ENCODE data around the gene CFAP45.
"Not testable (repeated sequence)": the region's sequence is repeated elsewhere in the genome, so short reads cannot be mapped to it uniquely, and the experiment has no call there.

CFAP45 gene

DNA sequence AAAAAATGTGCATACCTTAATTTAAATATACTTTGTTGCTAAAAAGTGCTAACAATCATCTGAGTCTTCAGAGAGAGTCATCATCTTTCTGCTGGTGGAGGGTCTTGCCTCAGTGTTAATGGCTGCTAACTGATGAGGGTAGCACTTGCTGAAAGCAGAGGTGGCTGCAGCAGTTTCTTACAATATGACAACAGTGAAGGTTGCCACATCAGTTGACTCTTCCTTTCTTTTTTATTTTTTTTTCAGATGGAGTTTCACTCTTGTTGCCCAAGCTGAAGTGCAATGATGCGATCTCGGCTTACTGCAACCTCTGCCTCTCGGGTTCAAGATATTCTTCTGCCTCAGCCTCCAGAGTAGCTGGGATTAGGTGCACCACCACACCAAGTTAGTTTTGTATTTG, 2.6 kb upstream of the CFAP45 start:
- H3K36me3 ChIP-seq (ENCODE audit: control insufficient read depth, insufficient read depth, low read length) = no peaks in the 10 kb centered on the region
- TF ChIP-seq, protein P1, sequence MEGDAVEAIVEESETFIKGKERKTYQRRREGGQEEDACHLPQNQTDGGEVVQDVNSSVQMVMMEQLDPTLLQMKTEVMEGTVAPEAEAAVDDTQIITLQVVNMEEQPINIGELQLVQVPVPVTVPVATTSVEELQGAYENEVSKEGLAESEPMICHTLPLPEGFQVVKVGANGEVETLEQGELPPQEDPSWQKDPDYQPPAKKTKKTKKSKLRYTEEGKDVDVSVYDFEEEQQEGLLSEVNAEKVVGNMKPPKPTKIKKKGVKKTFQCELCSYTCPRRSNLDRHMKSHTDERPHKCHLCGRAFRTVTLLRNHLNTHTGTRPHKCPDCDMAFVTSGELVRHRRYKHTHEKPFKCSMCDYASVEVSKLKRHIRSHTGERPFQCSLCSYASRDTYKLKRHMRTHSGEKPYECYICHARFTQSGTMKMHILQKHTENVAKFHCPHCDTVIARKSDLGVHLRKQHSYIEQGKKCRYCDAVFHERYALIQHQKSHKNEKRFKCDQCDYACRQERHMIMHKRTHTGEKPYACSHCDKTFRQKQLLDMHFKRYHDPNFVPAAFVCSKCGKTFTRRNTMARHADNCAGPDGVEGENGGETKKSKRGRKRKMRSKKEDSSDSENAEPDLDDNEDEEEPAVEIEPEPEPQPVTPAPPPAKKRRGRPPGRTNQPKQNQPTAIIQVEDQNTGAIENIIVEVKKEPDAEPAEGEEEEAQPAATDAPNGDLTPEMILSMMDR (IDR thresholded peaks at IDR 0.05; ENCODE audit: insufficient read depth, low read length, poor library complexity, severe bottlenecking) = no peak
- no peak for DNase-seq (ENCODE audit: extremely low read depth, insufficient read length)
- H3K27me3 ChIP-seq (replicated peaks; ENCODE audit: control insufficient read depth, insufficient read depth, low read length) = no peaks in the 10 kb centered on the region
- H3K4me3 ChIP-seq (replicated peaks; ENCODE audit: low read depth, low read length) = no peak overlapping the region

DNA sequence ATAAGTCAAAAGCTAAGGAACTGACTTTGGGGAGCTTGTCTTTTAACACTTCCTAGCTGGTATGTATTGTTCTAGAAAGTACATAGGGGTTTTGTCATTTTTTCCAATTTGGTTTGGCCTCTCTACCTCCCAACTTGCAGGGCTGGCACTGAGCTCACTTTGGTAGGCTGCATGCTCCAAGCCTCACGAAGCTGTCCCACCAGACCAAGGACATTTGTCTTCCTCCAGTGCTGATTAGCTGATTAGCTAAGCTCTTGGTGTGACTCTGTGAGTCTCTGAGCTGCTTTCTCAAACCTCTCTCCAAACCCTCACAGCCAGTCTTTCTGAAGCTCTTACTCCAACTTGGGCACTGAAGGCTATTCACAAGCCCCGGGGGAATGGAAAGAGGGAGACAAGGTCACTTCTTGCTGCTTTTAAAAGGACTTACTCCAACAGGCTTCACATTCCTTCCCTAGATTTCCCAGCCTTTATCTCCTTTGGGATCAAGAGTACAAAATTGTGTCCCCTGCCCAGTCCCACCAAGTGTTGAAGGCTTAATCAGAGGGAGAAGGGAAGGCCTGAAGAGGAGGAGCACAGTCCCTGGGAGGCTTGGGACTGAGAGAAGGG, 893 bp upstream of the CFAP45 start:
- no peaks in the 10 kb centered on the region for H3K36me3 ChIP-seq (ENCODE audit: control insufficient read depth, insufficient read depth, low read length)
- TF ChIP-seq, protein P1 (IDR thresholded peaks at IDR 0.05; ENCODE audit: insufficient read depth, low read length, poor library complexity, severe bottlenecking) = no peak

DNA sequence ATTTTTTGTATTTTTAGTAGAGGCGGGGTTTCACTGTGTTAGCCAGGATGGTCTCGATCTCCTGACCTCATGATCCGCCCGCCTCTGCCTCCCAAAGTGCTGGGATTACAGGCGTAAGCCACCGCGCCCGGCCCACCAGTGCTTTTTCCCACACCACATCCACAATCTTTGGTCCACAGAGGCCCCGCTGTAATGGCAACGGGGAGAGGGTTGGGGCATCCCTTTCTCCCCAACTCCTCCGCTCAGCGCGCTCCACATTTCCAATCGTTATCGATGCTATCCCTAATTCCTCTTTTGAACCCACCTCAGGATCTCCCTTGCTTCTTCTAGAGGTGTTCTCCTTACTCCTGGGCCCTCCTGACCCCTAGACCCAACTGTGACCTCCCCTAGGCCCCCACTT, 331 bp downstream of the CFAP45 start:
- not testable (repeated sequence) for H3K27me3 ChIP-seq (replicated peaks; ENCODE audit: control insufficient read depth, insufficient read depth, low read length); H3K4me3 ChIP-seq (replicated peaks; ENCODE audit: low read depth, low read length); H3K36me3 ChIP-seq (ENCODE audit: control insufficient read depth, insufficient read depth, low read length); DNase-seq (ENCODE audit: extremely low read depth, insufficient read length)

More for the DNA sequence above, 893 bp upstream of the CFAP45 start:
- H3K27me3 ChIP-seq (replicated peaks; ENCODE audit: control insufficient read depth, insufficient read depth, low read length) = no peaks in the 10 kb centered on the region
- DNase-seq (ENCODE audit: extremely low read depth, insufficient read length) = no peak
- no peak overlapping the region for H3K4me3 ChIP-seq (replicated peaks; ENCODE audit: low read depth, low read length)

DNA sequence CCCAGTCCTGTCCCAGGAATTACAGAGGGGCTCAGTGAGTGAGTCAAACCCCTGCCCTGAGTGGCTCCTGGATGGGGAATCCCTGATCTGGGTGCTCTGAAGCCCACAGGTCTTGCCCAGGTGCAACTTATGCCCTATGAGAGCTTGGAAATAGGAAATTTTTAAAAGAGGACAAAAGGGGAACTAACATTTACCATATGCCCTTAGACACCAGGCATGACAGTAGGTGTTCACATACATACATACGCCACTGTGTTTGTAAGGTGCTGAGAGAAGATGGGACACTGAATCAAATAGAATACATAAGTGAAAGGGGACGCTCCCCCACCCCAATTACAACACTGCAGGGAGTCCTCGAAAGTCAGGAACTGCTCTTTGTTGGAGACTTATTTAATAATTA, 1.4 kb downstream of the CFAP45 start:
- no peaks in the 10 kb centered on the region for H3K27me3 ChIP-seq (replicated peaks; ENCODE audit: control insufficient read depth, insufficient read depth, low read length)
- H3K36me3 ChIP-seq (ENCODE audit: control insufficient read depth, insufficient read depth, low read length) = no peaks in the 10 kb centered on the region
- TF ChIP-seq, protein P1 (IDR thresholded peaks at IDR 0.05; ENCODE audit: insufficient read depth, low read length, poor library complexity, severe bottlenecking) = no peak
- H3K4me3 ChIP-seq (replicated peaks; ENCODE audit: low read depth, low read length) = no peak overlapping the region
- DNase-seq (ENCODE audit: extremely low read depth, insufficient read length) = no peak

DNA sequence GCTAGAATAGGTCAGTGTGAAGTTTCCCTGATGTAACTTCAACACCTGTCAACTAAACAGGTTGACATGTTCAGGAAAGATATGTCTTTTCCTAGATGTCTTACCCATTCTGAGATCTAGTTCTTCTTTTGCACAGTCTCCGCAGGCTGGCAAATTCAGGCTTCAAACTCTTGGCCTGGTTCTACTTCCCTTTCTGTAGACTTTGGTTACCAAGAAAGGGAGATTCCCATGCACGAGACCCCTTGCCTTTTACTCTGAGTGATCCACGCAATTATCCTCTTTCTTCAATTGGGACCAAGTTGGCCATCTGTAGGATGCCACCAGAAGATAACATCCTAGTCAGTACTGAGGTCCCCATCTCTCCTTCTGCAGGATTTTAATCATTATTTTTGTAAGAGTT, 2.0 kb downstream of the CFAP45 start:
- H3K4me3 ChIP-seq (replicated peaks; ENCODE audit: low read depth, low read length) = no peak overlapping the region
- no peaks in the 10 kb centered on the region for H3K36me3 ChIP-seq (ENCODE audit: control insufficient read depth, insufficient read depth, low read length)
- no peaks in the 10 kb centered on the region for H3K27me3 ChIP-seq (replicated peaks; ENCODE audit: control insufficient read depth, insufficient read depth, low read length)
- DNase-seq (ENCODE audit: extremely low read depth, insufficient read length) = no peak
- TF ChIP-seq, protein P1 (IDR thresholded peaks at IDR 0.05; ENCODE audit: insufficient read depth, low read length, poor library complexity, severe bottlenecking) = no peak

DNA sequence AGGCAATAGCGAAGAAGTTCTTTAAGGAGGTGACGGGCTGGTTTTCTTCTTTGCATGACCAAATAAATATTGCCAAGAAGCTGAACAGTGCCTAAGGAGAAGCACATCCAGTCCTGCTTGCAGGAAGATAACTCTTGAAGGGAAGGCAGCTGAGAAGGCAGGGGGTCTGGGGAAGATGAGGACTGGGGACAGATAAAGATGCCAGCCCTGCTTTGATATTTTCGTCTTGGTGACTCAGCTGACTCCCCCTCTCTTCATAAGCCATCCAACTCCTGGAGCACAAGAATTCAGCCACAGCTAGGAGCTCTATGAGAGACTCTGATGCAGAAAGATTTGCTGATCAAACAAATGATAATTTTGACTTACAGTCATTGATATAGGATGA, 3.4 kb downstream of the CFAP45 start:
- TF ChIP-seq, protein P1 (IDR thresholded peaks at IDR 0.05; ENCODE audit: insufficient read depth, low read length, poor library complexity, severe bottlenecking) = no peak
- DNase-seq (ENCODE audit: extremely low read depth, insufficient read length) = no peak
- Histone ChIP-seq H3K36me3 (ENCODE audit: control insufficient read depth, insufficient read depth, low read length) (no peaks in the 10 kb centered on the region), H3K27me3 (replicated peaks; ENCODE audit: control insufficient read depth, insufficient read depth, low read length) (no peaks in the 10 kb centered on the region), H3K4me3 (replicated peaks; ENCODE audit: low read depth, low read length) (no peak overlapping the region)

Data from GM06990 (cell line).